PC-3 (cell line): ENCODE results near the gene TBC1D5.
"Not testable (repeated sequence)": the region's sequence is repeated elsewhere in the genome, so short reads cannot be mapped to it uniquely, and the experiment has no call there.

Experiments used
- CTCF ChIP-seq: fragments of 300-600 bp; sonication (generic); conservative IDR thresholded peaks from 2 replicates; pipeline ENCODE4 v1.5.1; 2017; ENCODE audit warnings: antibody characterized with exemption, low read depth, mild to moderate bottlenecking, low read length
- EZH2phosphoT487 ChIP-seq: fragments of 300-600 bp; sonication (generic); IDR thresholded peaks from 2 replicates; pipeline ENCODE4 v1.6.1; 2018; ENCODE audit warnings: mild to moderate bottlenecking, antibody characterized with exemption, low read length, borderline replicate concordance

- not testable (repeated sequence) for TF ChIP-seq CTCF, EZH2phosphoT487
Measured at GRCh38 chr3:17774180-17774910, 31.9 kb upstream of the TBC1D5 start.
